SU-DHL-6 (cell line): ENCODE measurements around the gene FMC1.
A peak's percentile ranks its signal among the peaks of the same experiment; 100 is the strongest.

Source experiments
- H2AFZ ChIP-seq: fragments of 200-600 bp; sonication (generic); 2 replicates; pipeline ENCODE4 v1.6.1; 2014; ENCODE audit warnings: low read depth, mild to moderate bottlenecking, moderate library complexity, mixed read lengths, antibody characterized with exemption, low read length; ENCODE audit not compliant: severe bottlenecking
- H3F3A ChIP-seq: fragments of 200-600 bp; shearing (Covaris generic); 2 replicates; pipeline ENCODE4 v1.6.0; 2016; ENCODE audit warnings: antibody characterized with exemption, mild to moderate bottlenecking; ENCODE audit not compliant: insufficient read depth
- H3K27ac ChIP-seq: fragments of 200-600 bp; sonication (generic); 2 replicates; pipeline ENCODE4 v1.5.1; 2016; ENCODE audit warnings: low read depth, mild to moderate bottlenecking, low read length, moderate library complexity, mixed read lengths
- H3K27me3 ChIP-seq: fragments of 200-600 bp; sonication (generic), shearing (Covaris generic); 2 replicates; pipeline ENCODE4 v1.6.0; 2014; ENCODE audit warnings: mild to moderate bottlenecking, low read length
- H3K36me3 ChIP-seq: fragments of 200-600 bp; sonication (generic); 2 replicates; pipeline ENCODE4 v1.6.1; 2014; ENCODE audit warnings: mild to moderate bottlenecking, low read length, mixed read lengths
- H3K4me2 ChIP-seq: fragments of 300-600, 200-600 bp; shearing (Covaris generic), sonication (generic); 2 replicates; pipeline ENCODE4 v1.6.0; 2014; ENCODE audit warnings: low read length, low read depth, mild to moderate bottlenecking; ENCODE audit not compliant: poor library complexity, severe bottlenecking
- H3K4me3 ChIP-seq: fragments of 200-600 bp; sonication (generic); 2 replicates; pipeline ENCODE4 v1.5.1; 2014; ENCODE audit warnings: antibody characterized with exemption, low read length, mild to moderate bottlenecking, mixed read lengths; ENCODE audit not compliant: insufficient read depth, poor library complexity, severe bottlenecking
- H3K79me2 ChIP-seq: fragments of 200-600 bp; sonication (generic); 2 replicates; pipeline ENCODE4 v1.6.1; 2014; ENCODE audit warnings: mild to moderate bottlenecking, low read length, moderate library complexity; ENCODE audit not compliant: insufficient read depth
- H3K9ac ChIP-seq: fragments of 200-600 bp; sonication (generic); 2 replicates; pipeline ENCODE4 v1.7.0; 2014; ENCODE audit warnings: mild to moderate bottlenecking, low read length
- H3K9me2 ChIP-seq: fragments of 200-600 bp; sonication (generic); replicated peaks from 2 replicates; pipeline ENCODE4 v1.6.1; 2014; ENCODE audit warnings: low read length; ENCODE audit not compliant: insufficient read depth
- H3K9me3 ChIP-seq: fragments of 200-600 bp; sonication (generic); 2 replicates; pipeline ENCODE4 v1.6.1; 2014; ENCODE audit warnings: low read length, mixed read lengths; ENCODE audit not compliant: insufficient read depth
- H4K20me1 ChIP-seq: fragments of 200-600 bp; sonication (generic); 2 replicates; pipeline ENCODE4 v1.6.1; 2014; ENCODE audit warnings: low read depth, mild to moderate bottlenecking, antibody characterized with exemption, low read length, moderate library complexity, mixed read lengths
- EZH2phosphoT487 ChIP-seq: fragments of 200-600 bp; sonication (generic), shearing (Covaris generic); conservative IDR thresholded peaks from 2 replicates; pipeline ENCODE4 v1.6.1; 2018; ENCODE audit warnings: mild to moderate bottlenecking, antibody characterized with exemption, low read length, moderate library complexity, mixed read lengths
- TF ChIP-seq, protein P1 (sequence below): fragments of 200-600 bp; sonication (generic); IDR thresholded peaks from one replicate; pipeline ENCODE4 v1.5.1; 2017; ENCODE audit warnings: antibody characterized with exemption, mild to moderate bottlenecking, low read length, moderate library complexity; ENCODE audit not compliant: insufficient read depth, poor library complexity, severe bottlenecking

The FMC1 gene

DNA sequence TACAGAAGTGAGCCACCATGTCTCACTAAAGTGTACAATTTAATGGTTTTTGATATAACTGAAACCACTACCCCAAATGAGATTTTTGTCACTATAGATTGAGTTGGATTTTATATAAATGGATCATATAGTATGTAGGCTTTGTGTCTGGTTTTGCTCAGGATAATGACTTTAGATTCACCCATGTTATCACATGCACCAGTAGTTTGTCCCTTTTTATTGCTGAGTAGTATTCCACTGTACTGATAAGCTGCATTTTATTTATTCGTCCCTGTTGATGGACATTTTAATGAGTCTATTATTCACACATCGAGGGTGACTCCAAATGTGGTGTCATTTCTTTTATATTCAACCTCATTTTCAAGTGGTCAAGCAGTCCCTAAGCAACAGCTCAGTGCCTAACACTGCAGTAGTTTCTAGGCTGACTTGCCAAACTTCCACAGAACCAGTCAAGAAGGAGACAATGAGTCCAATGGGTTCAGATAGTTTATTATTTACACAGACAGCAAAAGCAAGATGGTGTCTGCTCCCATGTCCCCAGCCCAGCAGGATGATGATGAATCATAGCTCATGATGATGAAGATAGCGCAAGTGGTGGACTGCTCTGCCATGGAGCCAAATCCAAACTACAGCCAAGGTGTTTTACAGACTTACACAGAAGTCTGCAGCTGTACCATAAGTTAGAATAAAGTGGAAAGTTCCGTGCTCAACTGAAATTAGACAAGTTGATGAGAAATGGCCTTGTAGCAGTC lies 6.6 kb upstream of the FMC1 start:
- Histone ChIP-seq H2AFZ (no peak overlapping the region), H3K27me3 (no peaks in the 10 kb centered on the region), H3K4me2 (no peak overlapping the region), H3K79me2 (no peaks in the 10 kb centered on the region), H3K36me3 (no peaks in the 10 kb centered on the region), H3K9me3 (no peaks in the 10 kb centered on the region), H3K27ac (no peak overlapping the region), H3K9ac (no peak overlapping the region), H4K20me1 (no peaks in the 10 kb centered on the region), H3K4me3 (no peak overlapping the region), H3F3A (peaks cover 13% of the 10 kb centered on the region), H3K9me2 (no peaks in the 10 kb centered on the region)
- TF ChIP-seq EZH2phosphoT487, result no peak
- TF ChIP-seq, protein P1, sequence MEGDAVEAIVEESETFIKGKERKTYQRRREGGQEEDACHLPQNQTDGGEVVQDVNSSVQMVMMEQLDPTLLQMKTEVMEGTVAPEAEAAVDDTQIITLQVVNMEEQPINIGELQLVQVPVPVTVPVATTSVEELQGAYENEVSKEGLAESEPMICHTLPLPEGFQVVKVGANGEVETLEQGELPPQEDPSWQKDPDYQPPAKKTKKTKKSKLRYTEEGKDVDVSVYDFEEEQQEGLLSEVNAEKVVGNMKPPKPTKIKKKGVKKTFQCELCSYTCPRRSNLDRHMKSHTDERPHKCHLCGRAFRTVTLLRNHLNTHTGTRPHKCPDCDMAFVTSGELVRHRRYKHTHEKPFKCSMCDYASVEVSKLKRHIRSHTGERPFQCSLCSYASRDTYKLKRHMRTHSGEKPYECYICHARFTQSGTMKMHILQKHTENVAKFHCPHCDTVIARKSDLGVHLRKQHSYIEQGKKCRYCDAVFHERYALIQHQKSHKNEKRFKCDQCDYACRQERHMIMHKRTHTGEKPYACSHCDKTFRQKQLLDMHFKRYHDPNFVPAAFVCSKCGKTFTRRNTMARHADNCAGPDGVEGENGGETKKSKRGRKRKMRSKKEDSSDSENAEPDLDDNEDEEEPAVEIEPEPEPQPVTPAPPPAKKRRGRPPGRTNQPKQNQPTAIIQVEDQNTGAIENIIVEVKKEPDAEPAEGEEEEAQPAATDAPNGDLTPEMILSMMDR, result no peak

DNA sequence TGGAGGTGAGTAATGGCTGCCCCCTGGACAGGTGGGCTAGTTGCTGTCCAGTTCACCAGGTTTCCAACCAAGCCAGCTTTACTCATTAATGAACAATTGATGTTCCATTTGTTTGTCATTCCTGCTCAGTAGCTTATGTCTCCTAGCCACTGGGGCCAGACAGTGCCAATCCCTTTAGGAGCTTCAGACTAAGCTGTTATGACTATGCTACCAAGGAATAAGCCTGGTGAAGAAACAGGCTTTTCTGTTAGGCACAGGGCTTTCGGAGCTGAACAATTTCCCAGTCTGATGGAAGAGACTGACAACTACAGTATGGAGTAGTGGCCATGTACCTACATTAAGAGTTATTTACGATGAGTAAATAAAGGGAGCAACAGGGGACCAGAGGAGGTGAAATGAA lies 2.1 kb upstream of the FMC1 start:
- Histone ChIP-seq H3K36me3 (no peaks in the 10 kb centered on the region), H3K79me2 (peaks cover 17% of the 10 kb centered on the region), H2AFZ (no peak overlapping the region), H3F3A (peaks cover 33% of the 10 kb centered on the region), H4K20me1 (no peaks in the 10 kb centered on the region), H3K27ac (no peak overlapping the region), H3K4me2 (no peak overlapping the region), H3K4me3 (no peak overlapping the region), H3K9me3 (no peaks in the 10 kb centered on the region), H3K9me2 (no peaks in the 10 kb centered on the region), H3K27me3 (no peaks in the 10 kb centered on the region), H3K9ac (no peak overlapping the region)
- no peak for TF ChIP-seq EZH2phosphoT487
- TF ChIP-seq, protein P1, result no peak

- Histone ChIP-seq H2AFZ (peak overlapping the region; percentile 74), H3K79me2 (peaks cover 17% of the 10 kb centered on the region), H4K20me1 (no peaks in the 10 kb centered on the region), H3F3A (peaks cover 33% of the 10 kb centered on the region), H3K9me2 (no peaks in the 10 kb centered on the region), H3K27me3 (no peaks in the 10 kb centered on the region), H3K36me3 (no peaks in the 10 kb centered on the region), H3K4me2 (peak overlapping the region; percentile 47), H3K27ac (peak overlapping the region; percentile 95), H3K9me3 (no peaks in the 10 kb centered on the region), H3K4me3 (peak overlapping the region; percentile 52), H3K9ac (no peak overlapping the region)
- no peak for TF ChIP-seq EZH2phosphoT487
- TF ChIP-seq, protein P1, result no peak
Observed at GRCh38 chr7:139339698-139340036, 1.5 kb upstream of the FMC1 start.
